ENCODE measurements around the gene CUL4A.

Gene CUL4A

DNA sequence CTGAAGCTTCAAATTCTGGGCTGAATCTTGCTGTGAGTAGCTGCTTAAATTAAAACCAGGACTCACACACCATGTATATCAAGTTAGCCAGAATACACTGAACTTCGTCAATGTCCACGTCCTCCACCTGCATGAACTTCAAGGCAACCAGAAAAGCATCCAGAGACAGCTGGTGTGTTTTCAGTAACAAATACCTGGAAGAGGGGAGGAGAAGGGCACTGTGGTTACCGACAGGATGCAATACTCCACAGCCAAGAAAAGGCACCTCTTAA lies 30.6 kb upstream of the CUL4A start:
- no peak overlapping the region for H3K4me2 ChIP-seq (ENCODE audit: low read length)
- H3K9me3 ChIP-seq (ENCODE audit: control insufficient read depth, insufficient read depth, low read length) = no peaks in the 10 kb centered on the region

GRCh38 chr13:113179374-113180230 lies 29.8 kb upstream of the CUL4A start:
- H3K27me3 ChIP-seq (ENCODE audit: control insufficient read depth, low read length) = no peaks in the 10 kb centered on the region
- no peak for TF ChIP-seq EZH2phosphoT487 (IDR thresholded peaks at IDR 0.05; ENCODE audit: borderline replicate concordance, low read length)
- no peak for TF ChIP-seq CTCF (IDR thresholded peaks at IDR 0.05; ENCODE audit: low read depth, low read length, poor library complexity, severe bottlenecking)
- no peaks in the 10 kb centered on the region for H3K79me2 ChIP-seq (ENCODE audit: control insufficient read depth, low read length)
- no peak overlapping the region for H3K27ac ChIP-seq (ENCODE audit: low read depth, low read length)
- no peaks in the 10 kb centered on the region for H3K4me1 ChIP-seq (ENCODE audit: control insufficient read depth, low read length)
- no peaks in the 10 kb centered on the region for H3K9me2 ChIP-seq (replicated peaks; ENCODE audit: control insufficient read depth, low read length)
- no peaks in the 10 kb centered on the region for H3F3A ChIP-seq (ENCODE audit: control insufficient read depth, insufficient read depth)
- H3K36me3 ChIP-seq (ENCODE audit: control insufficient read depth, low read length) = peaks cover 89% of the 10 kb centered on the region
- no peaks in the 10 kb centered on the region for H3K9me3 ChIP-seq (ENCODE audit: control insufficient read depth, insufficient read depth, low read length)
- no peak overlapping the region for H3K4me2 ChIP-seq (ENCODE audit: low read length)
- H4K20me1 ChIP-seq (ENCODE audit: control insufficient read depth, insufficient read depth, low read depth, low read length) = no peaks in the 10 kb centered on the region
- no peak overlapping the region for H3K4me3 ChIP-seq (ENCODE audit: low read length)

More for the DNA sequence above, 30.6 kb upstream of the CUL4A start:
- no peaks in the 10 kb centered on the region for H3K27me3 ChIP-seq (ENCODE audit: control insufficient read depth, low read length)
- no peak overlapping the region for H3K4me3 ChIP-seq (ENCODE audit: low read length)
- H3K9me2 ChIP-seq (replicated peaks; ENCODE audit: control insufficient read depth, low read length) = no peaks in the 10 kb centered on the region
- H3K4me1 ChIP-seq (ENCODE audit: control insufficient read depth, low read length) = no peaks in the 10 kb centered on the region
- H3K36me3 ChIP-seq (ENCODE audit: control insufficient read depth, low read length) = peaks cover 85% of the 10 kb centered on the region
- TF ChIP-seq CTCF (IDR thresholded peaks at IDR 0.05; ENCODE audit: low read depth, low read length, poor library complexity, severe bottlenecking) (no peak), EZH2phosphoT487 (IDR thresholded peaks at IDR 0.05; ENCODE audit: borderline replicate concordance, low read length) (no peak)
- H4K20me1 ChIP-seq (ENCODE audit: control insufficient read depth, insufficient read depth, low read depth, low read length) = no peaks in the 10 kb centered on the region
- H3F3A ChIP-seq (ENCODE audit: control insufficient read depth, insufficient read depth) = no peaks in the 10 kb centered on the region
- H3K27ac ChIP-seq (ENCODE audit: low read depth, low read length) = no peak overlapping the region
- no peaks in the 10 kb centered on the region for H3K79me2 ChIP-seq (ENCODE audit: control insufficient read depth, low read length)

DNA sequence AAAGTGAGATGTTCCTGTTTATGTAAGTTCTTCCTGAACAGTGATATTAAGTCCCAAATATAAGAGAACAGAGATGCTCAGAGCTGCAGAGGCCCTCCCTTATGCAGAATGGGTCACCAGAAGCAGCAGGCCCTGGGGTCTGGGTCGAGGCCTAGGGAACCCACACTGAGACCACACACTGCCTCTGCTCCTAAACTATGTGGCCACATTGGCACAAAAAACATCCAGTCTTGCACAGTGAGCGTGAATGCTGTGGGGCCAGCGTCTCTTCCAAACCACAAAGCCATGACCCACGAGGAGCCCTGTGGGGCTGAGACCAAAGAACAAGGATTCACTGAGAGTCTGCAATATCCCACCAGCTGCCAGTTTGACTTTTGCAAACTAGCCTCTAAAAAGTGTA lies 27.4 kb upstream of the CUL4A start:
- H3F3A ChIP-seq (ENCODE audit: control insufficient read depth, insufficient read depth) = no peaks in the 10 kb centered on the region
- H3K4me1 ChIP-seq (ENCODE audit: control insufficient read depth, low read length) = no peaks in the 10 kb centered on the region
- H3K27ac ChIP-seq (ENCODE audit: low read depth, low read length) = no peak overlapping the region
- peaks cover 8% of the 10 kb centered on the region for H3K79me2 ChIP-seq (ENCODE audit: control insufficient read depth, low read length)
- no peaks in the 10 kb centered on the region for H3K9me3 ChIP-seq (ENCODE audit: control insufficient read depth, insufficient read depth, low read length)
- no peaks in the 10 kb centered on the region for H4K20me1 ChIP-seq (ENCODE audit: control insufficient read depth, insufficient read depth, low read depth, low read length)
- no peaks in the 10 kb centered on the region for H3K9me2 ChIP-seq (replicated peaks; ENCODE audit: control insufficient read depth, low read length)
- H3K4me2 ChIP-seq (ENCODE audit: low read length) = no peak overlapping the region
- TF ChIP-seq EZH2phosphoT487 (IDR thresholded peaks at IDR 0.05; ENCODE audit: borderline replicate concordance, low read length) (no peak), CTCF (IDR thresholded peaks at IDR 0.05; ENCODE audit: low read depth, low read length, poor library complexity, severe bottlenecking) (no peak)
- no peaks in the 10 kb centered on the region for H3K27me3 ChIP-seq (ENCODE audit: control insufficient read depth, low read length)
- peaks cover 87% of the 10 kb centered on the region for H3K36me3 ChIP-seq (ENCODE audit: control insufficient read depth, low read length)
- H3K4me3 ChIP-seq (ENCODE audit: low read length) = no peak overlapping the region
